Stimulated activated CD4-positive, alpha-beta T cell treated with anti-CD3 and anti-CD28 coated beads, Interleukin-2, amount 100 ng/mL, for 24 hours (primary cell): ENCODE measurements around the gene EYA3.

Experiments
- DNase-seq, 2 donors: peaks; one replicate each; pipeline ENCODE4 v3.0.0-alpha.2; 2020

EYA3 gene

DNA sequence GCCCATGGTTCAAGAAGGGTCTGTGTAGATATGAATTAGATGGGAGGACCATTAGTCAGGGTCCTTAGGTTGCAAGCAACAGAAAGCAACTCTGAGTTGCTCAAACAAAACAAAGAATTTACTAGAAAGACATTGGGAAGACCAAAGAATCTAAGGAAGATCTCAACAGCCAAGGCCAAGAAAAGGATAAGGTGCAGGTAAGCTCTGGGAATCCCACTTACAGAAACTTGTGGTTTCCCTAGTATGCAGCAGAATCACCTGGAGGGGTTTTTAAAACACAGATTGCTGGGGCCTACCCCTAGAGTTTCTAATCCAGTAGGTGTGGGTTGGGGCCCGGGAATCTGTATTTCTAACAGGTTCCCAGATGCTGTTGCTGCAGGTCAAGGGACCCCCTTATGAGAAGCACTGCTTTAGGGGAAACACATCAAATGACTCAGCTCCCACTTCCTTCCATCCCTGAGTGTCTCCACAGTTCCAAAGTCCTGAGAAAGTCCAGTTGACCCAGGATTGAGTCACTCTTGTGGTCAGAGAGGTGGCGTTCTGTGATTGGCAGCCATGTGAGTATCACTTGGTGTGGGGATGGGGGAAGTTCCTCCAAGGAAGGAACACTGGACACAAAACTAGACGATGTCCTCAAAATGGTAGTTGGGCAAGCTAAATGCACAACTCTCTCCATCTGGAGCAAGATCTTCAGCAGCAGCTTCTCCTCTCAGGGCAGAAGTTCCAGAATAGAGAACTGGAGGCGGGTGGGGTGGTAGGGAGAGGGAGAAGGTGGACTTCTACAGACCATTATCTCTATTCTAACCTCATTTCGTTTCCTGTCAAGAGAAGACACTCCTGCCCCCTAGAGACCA is 24.2 kb upstream of the EYA3 start:
- DNase-seq, result no peak

DNA sequence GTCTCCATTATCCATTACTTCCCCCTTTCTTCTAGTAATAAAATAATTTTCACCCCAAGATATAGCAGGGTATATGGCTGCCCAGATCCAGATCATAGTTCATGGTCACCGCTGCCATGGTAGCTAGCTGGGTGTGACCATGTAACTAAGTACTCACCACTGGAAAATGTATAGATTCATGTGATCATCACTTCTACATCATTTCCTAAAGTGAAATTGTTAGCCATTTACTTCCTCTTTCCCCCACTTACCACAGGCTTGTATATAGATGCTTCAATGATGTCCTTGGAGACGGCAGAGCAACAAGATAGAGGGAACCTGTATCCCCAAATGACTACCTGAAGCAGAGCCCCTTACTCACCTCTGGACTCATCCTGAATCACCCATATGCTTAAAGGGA is 22.7 kb upstream of the EYA3 start:
- DNase-seq, result no peak

GRCh38 chr1:28110555-28110954 is 22.1 kb upstream of the EYA3 start:
- DNase-seq, result no peak

DNA sequence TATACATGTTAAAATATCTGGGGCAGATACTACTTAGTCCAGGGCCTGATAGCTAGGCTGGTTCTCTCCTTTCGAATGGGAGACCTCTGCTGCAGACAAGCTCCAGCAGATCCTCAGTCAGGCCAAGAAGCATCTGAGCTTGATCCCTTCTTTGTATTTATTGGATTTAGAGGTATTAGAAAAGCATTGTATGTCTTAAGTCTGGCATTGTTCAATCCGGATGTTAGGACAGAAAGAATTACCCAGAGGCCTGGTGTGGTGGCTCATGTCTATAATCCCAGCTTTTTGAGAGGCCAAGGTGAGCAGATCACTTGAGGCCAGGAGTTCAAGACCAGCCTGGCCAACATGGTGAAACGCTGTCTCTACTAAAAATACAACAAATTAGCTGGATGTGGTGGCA is 21.2 kb upstream of the EYA3 start:
- DNase-seq, result no peak

DNA sequence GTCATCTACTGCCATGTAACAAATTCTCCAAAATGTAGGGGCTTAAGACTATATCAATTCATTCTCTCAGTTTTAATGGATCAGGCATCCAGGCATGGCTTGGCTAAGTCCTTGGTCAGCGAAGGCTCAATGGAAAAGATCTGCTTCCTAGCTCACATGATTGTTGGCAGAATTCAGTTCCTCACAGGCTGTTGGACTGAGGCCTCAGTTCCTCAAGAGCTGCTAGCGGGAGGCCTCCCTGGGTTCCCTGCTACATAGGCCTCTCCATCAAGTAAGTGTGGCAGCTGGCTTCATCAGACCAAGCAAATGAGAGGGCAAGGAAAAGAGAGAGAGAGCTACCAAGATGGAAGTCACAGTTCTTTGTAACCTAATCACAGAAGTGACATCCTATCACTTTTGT is 19.6 kb upstream of the EYA3 start:
- DNase-seq, result no peak

DNA sequence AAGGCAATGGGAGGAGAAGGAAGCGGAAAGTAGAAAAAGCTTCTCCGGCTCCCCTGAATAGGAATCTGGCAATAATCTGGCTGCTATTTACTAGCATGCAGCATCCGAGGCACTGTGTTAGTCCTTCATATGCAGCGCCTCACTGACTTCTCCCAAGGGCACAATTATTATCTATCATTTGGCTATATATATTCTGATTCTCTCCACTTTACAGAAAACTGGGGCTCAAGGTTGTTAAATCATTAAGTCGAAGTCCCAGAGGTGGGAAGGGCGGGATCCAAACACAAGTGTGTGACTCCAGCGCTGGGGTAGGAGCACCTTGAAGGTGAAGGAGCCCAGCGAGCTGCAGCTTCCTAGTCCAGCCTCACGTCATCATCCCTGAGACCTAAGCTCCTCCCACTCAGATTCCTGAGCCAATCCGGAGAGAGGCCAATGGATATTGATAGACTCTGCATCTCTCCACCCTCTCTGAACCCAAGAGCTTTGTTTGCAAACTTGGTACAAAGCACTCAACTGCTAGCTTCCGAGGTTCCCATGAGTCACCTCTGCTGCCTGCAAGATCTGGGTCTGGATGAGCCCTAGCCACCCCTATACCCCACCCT is 16.6 kb upstream of the EYA3 start:
- no peak for DNase-seq

- no peak for DNase-seq
These were observed 13.8 kb upstream of the EYA3 start for GRCh38 chr1:28102189-28102588.

DNA sequence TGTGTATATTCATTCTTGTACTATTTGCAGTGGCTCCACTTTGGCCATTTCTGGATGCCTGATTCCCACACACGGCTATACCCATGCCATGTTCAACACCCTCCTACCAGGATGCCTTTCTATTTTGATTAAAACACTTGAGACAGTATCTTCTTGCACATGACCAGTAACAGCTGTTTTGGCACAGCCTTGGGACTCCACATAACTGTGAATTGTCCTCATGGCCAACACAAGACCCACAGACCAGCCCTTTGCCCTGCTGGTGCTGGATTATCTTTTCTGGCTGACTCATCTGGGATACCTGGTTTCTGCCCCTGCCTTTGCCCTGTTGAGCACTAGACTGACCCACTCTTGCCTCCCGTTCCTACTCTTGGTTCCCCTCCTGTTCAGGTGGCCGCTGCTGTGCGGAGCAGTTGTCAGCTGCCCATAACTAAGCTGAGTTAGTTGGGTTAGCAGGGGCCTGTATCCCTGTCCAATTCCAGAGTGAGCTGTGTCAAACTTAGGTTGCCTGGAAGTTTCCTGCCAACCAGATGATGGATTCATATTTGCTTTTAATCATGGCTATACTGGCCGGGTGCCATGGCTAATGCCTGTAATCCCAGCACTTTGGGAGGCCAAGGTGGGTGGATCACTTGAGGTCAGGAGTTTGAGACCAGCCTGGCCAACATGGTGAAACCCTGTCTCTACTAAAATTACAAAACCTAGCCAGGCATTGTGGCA is 10.8 kb upstream of the EYA3 start:
- no peak for DNase-seq

DNA sequence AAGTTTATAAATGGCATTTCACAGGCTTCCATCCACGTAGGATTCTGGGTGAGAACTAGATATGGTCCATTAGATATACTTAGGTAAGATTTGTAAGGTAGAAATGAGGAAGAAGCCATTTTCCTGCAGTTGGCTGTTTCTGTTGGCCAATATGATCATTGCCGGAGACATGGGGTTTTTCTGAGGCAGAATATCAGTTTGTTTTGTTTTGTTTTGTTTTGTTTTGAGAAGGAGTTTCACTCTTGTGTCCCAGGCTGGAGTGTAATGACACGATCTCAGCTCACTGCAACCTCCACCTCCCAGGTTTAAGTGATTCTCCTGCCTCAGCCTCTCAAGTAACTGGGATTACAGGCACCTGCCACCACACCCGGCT is 8.7 kb upstream of the EYA3 start:
- no peak for DNase-seq

- DNase-seq, result no peak
These were observed 8.0 kb upstream of the EYA3 start for GRCh38 chr1:28096210-28097099.

DNA sequence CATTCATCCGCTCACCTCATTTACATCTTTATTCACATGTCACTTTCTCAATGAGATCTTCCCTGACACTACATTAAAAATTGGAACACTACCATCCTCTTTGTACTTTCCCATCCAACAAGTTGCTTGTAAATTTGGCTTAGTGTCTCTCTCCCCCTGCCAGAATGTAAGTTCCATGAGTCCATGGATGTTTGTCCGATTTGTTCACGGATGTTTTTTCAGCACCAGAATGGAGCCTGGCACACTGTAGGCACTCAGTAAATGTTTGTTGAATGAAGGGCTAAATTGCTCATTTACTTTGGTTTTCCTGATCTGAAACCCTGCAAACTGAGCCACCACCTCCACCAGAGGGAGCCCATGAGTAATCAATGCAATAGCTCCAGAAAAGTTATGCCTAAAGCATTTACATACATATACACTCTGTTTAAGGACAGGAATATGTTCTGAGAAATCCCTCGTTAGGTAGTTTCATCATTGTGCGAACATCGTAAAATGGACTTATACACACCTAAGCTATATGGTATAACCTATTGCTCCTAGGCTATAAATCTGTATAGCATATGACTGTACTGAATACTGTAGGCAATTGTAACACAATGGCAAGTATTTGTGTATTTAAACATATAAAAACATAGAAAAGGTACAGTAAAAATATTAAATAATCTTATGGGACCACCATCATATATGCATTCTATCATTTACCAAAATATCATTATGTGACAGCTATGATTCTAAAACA is 2.8 kb upstream of the EYA3 start:
- peak; percentile 84 to 89 for DNase-seq

- DNase-seq, result peak in 1 of 2 donors; percentile 20
These were observed 719 bp downstream of the EYA3 start for GRCh38 chr1:28087614-28088167.

- no peak for DNase-seq
These were observed 1.8 kb downstream of the EYA3 start for GRCh38 chr1:28086651-28087050.

DNA sequence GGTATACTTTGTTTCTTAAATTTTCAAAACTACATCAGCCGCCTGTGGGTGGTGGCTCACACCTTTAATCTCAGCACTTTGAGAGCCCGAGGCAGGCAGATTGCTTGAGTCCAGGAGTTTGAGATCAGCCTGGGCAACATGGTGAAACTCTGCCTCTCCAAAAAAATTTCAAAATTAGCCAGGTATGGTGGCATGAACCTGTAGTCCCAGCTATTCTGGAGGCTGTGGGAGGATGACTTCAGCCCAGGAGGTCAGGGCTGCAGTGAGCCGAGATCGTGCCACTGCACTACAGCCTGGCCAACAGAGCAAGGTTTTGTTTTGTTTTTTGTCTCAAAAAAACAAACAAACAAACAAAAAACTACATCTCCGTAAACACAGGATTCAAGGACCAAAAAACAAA is 3.3 kb downstream of the EYA3 start:
- no peak for DNase-seq

GRCh38 chr1:28083876-28084275 is 4.5 kb downstream of the EYA3 start:
- no peak for DNase-seq

- no peak for DNase-seq
These were observed 9.5 kb downstream of the EYA3 start for GRCh38 chr1:28078680-28079626.

- no peak for DNase-seq
These were observed 10.1 kb downstream of the EYA3 start for GRCh38 chr1:28078262-28078661.

DNA sequence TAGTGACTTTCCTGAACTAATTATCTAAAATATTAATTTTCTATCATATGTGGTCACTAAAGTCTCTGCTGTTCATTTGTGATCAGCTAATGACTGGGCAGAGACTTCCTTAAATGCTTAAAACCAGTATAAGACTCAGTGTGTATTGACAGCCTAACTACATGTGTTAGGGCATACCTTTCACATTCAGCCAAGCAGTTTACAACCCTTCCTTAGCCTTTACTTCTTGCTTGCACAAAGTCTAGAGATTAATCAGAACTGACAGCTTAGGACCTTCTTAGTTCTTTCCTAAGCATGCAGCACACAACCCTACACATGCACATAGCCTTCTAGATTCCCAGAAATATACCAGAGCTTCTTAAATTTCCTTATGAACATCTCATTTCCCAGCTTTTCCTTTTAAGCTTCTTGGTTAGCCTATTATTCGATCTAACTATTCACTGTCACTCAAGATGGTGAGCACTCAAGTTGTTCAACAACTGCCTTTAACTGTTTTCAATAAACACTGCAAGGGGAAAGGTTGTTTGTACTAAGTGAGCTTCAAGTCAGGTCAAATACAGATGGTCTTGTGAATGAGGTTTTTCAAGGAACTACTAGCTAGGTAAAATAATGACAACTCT is 13.4 kb downstream of the EYA3 start:
- DNase-seq, result no peak

GRCh38 chr1:28073867-28074266 is 14.5 kb downstream of the EYA3 start:
- DNase-seq, result no peak

DNA sequence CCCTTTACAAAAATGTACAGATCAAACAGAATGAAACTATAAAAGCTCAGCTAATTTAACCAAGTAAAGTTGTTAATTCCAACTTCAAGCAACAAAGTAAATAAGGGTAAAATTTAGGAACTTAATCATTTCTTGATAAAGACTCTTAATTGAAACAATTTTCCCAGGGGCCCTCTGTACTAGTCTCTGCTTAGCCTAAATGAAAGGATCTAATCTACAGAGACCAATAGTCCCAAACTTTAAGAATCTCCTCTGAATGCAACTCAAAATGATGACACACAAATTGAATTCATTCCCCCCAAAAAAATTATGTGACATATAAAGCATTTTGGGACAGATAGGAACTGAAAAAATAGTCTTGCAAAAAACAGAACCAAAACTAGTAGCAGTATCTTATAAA is 16.6 kb downstream of the EYA3 start:
- DNase-seq, result no peak
